ENCODE measurements around the gene PLA2R1.

- TF ChIP-seq CTCF (IDR thresholded peaks at IDR 0.05 in 8 of 11, conservative IDR thresholded peaks at IDR 0.05 in 3 of 11): no peak
- TF ChIP-seq POLR2A (IDR thresholded peaks at IDR 0.05): no peak
Measured at GRCh38 chr2:159982270-159982669, 80.1 kb downstream of the PLA2R1 start.
